ENCODE results near the gene CASZ1. TPM values are rescaled to one million over a fixed set of nuclear protein-coding genes. Genes with fewer than 3 reads are reported as not detected.

The CASZ1 gene
- total RNA-seq, 6 experiments from 2014 or later: 0.14 to 0.67 (median 0.43) TPM

DNA sequence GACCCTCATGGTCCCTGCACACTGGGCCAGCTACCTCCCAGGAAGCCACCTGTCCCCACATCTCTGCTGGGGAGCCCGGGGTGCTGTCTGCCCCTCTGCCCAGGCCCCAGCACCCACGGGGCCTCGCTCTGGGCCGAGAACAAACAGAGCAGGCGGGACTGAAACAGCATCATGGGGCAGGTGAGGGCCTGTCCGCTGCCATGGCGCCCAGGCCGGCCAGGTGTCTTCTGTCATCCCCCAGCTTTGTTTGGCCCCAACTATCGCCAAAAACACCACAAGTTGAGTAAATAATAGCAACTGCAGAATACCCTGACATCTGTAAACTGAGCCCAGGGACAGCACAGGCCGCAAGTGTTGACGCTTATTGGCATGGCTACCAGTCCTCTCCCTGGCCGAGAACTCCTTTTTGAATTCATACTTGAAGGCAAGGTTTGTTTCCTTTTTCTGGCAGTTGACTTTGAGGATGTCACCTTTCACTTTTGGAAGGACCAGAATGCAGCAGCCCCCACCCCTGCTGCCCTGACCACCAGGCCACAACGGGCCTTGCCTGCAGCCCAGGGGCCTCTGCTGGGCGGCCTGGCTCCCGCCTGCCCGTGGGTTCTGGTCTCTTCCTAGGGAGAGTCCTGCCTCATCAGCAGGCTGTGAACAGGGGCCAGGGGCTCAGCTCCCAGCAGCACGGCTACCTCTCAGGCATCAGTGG is 152.7 kb downstream of the CASZ1 start:
- peaks cover 5% of the 10 kb centered on the region; the same call in 1 of the 2 replicates for H3K4me1 Mint-ChIP-seq (ENCODE audit: low read depth)
- DNase-seq: no peak
- H3K27me3 Mint-ChIP-seq (ENCODE audit: insufficient read depth): peaks cover 2% of the 10 kb centered on the region
- no peak overlapping the region for H3K27ac Mint-ChIP-seq
- no peaks in the 10 kb centered on the region for H3K9me3 Mint-ChIP-seq
- H3K36me3 Mint-ChIP-seq (ENCODE audit: low read depth): no peaks in the 10 kb centered on the region
- TF ChIP-seq, protein P1, sequence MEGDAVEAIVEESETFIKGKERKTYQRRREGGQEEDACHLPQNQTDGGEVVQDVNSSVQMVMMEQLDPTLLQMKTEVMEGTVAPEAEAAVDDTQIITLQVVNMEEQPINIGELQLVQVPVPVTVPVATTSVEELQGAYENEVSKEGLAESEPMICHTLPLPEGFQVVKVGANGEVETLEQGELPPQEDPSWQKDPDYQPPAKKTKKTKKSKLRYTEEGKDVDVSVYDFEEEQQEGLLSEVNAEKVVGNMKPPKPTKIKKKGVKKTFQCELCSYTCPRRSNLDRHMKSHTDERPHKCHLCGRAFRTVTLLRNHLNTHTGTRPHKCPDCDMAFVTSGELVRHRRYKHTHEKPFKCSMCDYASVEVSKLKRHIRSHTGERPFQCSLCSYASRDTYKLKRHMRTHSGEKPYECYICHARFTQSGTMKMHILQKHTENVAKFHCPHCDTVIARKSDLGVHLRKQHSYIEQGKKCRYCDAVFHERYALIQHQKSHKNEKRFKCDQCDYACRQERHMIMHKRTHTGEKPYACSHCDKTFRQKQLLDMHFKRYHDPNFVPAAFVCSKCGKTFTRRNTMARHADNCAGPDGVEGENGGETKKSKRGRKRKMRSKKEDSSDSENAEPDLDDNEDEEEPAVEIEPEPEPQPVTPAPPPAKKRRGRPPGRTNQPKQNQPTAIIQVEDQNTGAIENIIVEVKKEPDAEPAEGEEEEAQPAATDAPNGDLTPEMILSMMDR (IDR thresholded peaks at IDR 0.05): no peak
- no peak overlapping the region for H3K4me3 Mint-ChIP-seq

DNA sequence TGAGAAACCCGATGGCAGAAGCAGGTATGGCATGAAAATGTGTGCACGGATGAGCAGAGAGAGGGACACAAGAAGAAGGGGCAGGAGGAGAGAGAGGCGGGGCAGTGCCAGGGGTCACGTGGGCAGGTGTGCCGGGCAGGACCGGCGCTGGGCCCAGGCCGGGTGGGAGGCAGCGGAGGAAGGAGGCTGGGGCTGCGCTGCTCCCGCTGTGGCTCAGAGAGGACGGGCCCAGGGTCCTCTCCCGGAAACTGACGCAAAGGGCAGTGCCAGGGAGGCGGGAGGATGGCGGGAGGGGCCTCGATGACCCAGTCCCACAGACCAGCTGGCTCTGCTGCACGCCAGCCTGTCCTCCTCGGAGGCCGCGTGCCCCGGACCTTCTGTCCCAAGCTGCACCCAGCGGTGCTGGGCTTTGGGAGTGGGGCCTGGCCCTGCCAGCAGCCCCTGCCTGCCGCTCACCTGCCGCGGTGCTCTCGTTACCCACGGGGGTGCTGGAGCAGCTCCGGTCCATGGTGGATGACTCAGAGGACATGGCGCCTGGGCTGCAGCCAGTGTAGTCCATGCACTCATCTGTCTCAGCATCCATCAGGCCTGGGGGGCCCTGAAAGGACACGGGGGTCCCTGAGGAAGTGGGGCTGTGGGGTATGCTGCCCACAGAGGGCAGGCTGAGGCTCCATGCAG is 153.9 kb downstream of the CASZ1 start:
- Mint-ChIP-seq H3K4me3 (no peak overlapping the region; the same call in 1 of the 2 replicates), H3K27ac (no peak overlapping the region), H3K27me3 (ENCODE audit: insufficient read depth) (peaks cover 2% of the 10 kb centered on the region), H3K9me3 (no peaks in the 10 kb centered on the region), H3K36me3 (ENCODE audit: low read depth) (no peaks in the 10 kb centered on the region), H3K4me1 (ENCODE audit: low read depth) (peaks cover 5% of the 10 kb centered on the region; the same call in 1 of the 2 replicates)
- DNase-seq: no peak
- TF ChIP-seq, protein P1 (IDR thresholded peaks at IDR 0.05): no peak

DNA sequence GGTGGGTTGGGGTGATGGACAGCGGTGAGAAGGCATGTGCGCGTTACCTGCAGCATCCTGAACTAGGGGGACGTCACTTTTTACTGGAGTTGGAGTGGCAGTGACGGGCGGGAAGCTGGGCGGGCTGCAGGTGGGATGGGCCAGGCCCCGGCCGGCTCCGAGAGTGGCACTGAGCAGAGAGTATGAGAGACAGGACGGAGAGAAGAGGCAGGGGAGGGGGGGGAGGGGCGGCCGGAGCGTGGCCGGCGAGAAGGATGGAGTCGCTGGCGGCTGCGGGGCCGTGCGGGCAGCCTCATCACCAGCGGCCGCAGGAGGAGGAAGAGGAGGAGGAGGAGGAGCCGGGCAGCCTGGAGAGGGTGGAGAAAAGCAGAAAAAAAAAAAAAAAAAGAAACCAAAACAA is 154.5 kb downstream of the CASZ1 start:
- no peak overlapping the region for H3K27ac Mint-ChIP-seq
- no peaks in the 10 kb centered on the region for H3K36me3 Mint-ChIP-seq (ENCODE audit: low read depth)
- H3K27me3 Mint-ChIP-seq (ENCODE audit: insufficient read depth): peaks cover 2% of the 10 kb centered on the region
- TF ChIP-seq, protein P1 (IDR thresholded peaks at IDR 0.05): no peak
- H3K9me3 Mint-ChIP-seq: no peaks in the 10 kb centered on the region
- H3K4me3 Mint-ChIP-seq: no peak overlapping the region; the same call in 1 of the 2 replicates
- no peak for DNase-seq
- H3K4me1 Mint-ChIP-seq (ENCODE audit: low read depth): peaks cover 5% of the 10 kb centered on the region; the same call in 1 of the 2 replicates

DNA sequence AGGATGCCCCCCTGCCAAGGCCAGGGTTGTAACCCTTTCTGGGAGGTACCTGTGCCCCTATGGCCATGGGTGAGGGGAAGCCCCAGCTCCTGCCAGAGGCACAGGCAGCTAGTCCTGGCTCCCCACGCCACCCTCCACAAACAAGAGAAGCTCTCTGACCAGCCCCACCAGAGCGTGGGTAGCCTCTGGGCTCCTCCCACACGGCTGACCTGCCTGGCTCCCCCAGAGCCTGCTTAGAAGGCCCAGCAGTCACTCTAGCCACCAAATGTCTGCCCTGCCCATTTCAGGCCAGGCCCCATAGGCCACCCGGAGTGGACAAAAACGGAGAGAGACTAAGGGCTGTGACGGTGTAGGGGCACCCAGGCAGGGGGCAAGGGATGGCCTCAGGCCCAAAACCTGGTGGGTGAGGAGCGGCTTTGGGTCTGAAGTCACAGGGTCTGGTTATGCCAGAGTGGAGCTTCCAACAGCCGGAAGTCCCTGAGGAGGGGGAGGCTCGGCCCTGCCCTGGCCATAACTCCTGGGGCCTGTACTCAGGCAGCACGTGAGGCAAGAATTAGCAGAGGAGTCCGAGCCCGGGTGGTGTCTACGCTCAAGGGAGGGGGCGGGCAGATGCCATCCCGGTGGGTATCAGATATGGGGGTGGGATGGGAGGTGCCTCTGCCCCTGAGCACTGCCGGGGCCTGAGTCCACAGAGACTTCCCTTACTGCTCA is 155.4 kb downstream of the CASZ1 start:
- H3K36me3 Mint-ChIP-seq (ENCODE audit: low read depth): no peaks in the 10 kb centered on the region
- TF ChIP-seq, protein P1 (IDR thresholded peaks at IDR 0.05): no peak
- H3K27me3 Mint-ChIP-seq (ENCODE audit: insufficient read depth): peaks cover 2% of the 10 kb centered on the region
- H3K4me1 Mint-ChIP-seq (ENCODE audit: low read depth): peaks cover 5% of the 10 kb centered on the region; the same call in 1 of the 2 replicates
- no peak overlapping the region for H3K4me3 Mint-ChIP-seq
- H3K27ac Mint-ChIP-seq: no peak overlapping the region
- DNase-seq: no peak
- H3K9me3 Mint-ChIP-seq: no peaks in the 10 kb centered on the region

DNA sequence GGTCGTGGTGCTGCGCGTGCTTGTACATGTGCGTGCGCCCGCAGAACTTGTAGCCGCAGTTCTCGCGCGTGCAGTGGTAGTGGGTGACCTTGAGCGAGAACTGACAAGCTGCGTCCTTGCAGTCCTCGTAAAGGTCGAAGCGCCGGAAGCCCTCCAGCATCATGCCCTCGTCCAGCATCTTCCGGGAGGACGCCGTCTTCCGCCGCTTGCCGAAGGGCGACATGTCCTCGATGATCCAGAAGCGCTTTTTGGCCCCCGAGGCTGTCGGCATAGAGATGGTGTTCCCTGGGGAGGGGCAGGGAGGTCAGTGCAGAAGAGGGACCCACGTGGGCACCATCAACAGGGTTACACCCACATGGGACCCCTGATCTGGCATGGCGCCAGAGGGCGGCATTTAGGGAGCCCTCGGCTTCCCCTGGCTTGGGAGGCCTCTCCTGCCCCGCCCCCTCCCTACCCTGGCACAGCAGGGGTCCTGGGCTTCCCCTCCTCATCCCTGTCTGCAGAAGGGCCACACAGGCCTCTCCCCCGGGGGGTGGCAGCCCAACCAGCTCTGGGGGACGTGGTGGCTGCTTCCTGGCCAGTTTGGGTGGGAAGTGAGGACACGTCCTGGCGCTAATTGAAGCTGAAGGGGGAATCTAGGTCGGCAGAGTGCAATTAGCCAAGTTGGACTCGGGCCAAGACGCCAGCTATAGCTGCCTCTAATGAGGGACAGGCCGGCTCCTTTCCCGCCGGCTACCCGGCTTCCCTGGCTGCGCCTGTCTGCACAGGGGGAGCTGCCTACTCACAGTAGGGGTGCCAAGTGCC is 156.5 kb downstream of the CASZ1 start:
- Mint-ChIP-seq H3K27me3 (ENCODE audit: insufficient read depth) (peaks cover 2% of the 10 kb centered on the region), H3K4me3 (no peak overlapping the region), H3K36me3 (ENCODE audit: low read depth) (no peaks in the 10 kb centered on the region), H3K27ac (no peak overlapping the region), H3K9me3 (no peaks in the 10 kb centered on the region), H3K4me1 (ENCODE audit: low read depth) (peaks cover 5% of the 10 kb centered on the region; the same call in 1 of the 2 replicates)
- TF ChIP-seq, protein P1 (IDR thresholded peaks at IDR 0.05): no peak
- no peak for DNase-seq
